ENCODE measurements around the gene CSNK2A1.

GRCh38 chr20:537983-538382 lies 5.6 kb downstream of the CSNK2A1 start:
- TF ChIP-seq CTCF (IDR thresholded peaks at IDR 0.05; ENCODE audit: insufficient read depth, low read length) (no peak), POLR2AphosphoS5 (IDR thresholded peaks at IDR 0.05; ENCODE audit: low read depth) (no peak), REST (IDR thresholded peaks at IDR 0.05; ENCODE audit: insufficient replicate concordance, low read depth) (no peak), SPI1 (IDR thresholded peaks at IDR 0.05; ENCODE audit: borderline replicate concordance, low read depth) (no peak)
